ENCODE data around the gene MKKS.

- no peak for TF ChIP-seq CTCF (IDR thresholded peaks at IDR 0.05; ENCODE audit: low read depth, low read length)
- no peak for TF ChIP-seq EZH2phosphoT487 (IDR thresholded peaks at IDR 0.05; ENCODE audit: low read depth)
These were observed 44.2 kb upstream of the MKKS start for GRCh38 chr20:10478205-10478604.
